ENCODE measurements around the gene WFIKKN1. TPM values are rescaled to one million over a fixed set of nuclear protein-coding genes. Genes with fewer than 3 reads are reported as not detected.

Gene WFIKKN1
- total and polyA plus RNA-seq, 2 experiments from 2014 or later: 3.5 to 6.8 TPM

Other genes with a start within 250 kb of the WFIKKN1 start
- 98.7 and 112 TPM in 2 replicates for gene PGAP6, start 249.0 kb upstream of the WFIKKN1 start, total RNA-seq (2014; rRNA removed; shearing (Covaris generic))
- 25.1 and 29.5 TPM in 2 replicates for gene PGAP6, start 249.0 kb upstream of the WFIKKN1 start, polyA plus RNA-seq (2016; fragmentation: Nextera tagmentation; extraction: Ambion mirVana)
- gene NME4, start 233.8 kb upstream of the WFIKKN1 start, total RNA-seq (2014; rRNA removed; shearing (Covaris generic)): 228 and 249 TPM in 2 replicates
- 511 and 521 TPM in 2 replicates for gene NME4, start 233.8 kb upstream of the WFIKKN1 start, polyA plus RNA-seq (2016; fragmentation: Nextera tagmentation; extraction: Ambion mirVana)
- gene DECR2, start 229.1 kb upstream of the WFIKKN1 start, total RNA-seq (2014; rRNA removed; shearing (Covaris generic)): 17.9 and 26.9 TPM in 2 replicates
- gene DECR2, start 229.1 kb upstream of the WFIKKN1 start, polyA plus RNA-seq (2016; fragmentation: Nextera tagmentation; extraction: Ambion mirVana): 19.0 and 20.3 TPM in 2 replicates
- 27.9 and 29.2 TPM in 2 replicates for gene RAB11FIP3, start 205.3 kb upstream of the WFIKKN1 start, total RNA-seq (2014; rRNA removed; shearing (Covaris generic))
- gene RAB11FIP3, start 205.3 kb upstream of the WFIKKN1 start, polyA plus RNA-seq (2016; fragmentation: Nextera tagmentation; extraction: Ambion mirVana): 3.2 and 4.4 TPM in 2 replicates
- 142 and 164 TPM in 2 replicates for gene CAPN15, start 103.3 kb upstream of the WFIKKN1 start, total RNA-seq (2014; rRNA removed; shearing (Covaris generic))
- gene CAPN15, start 103.3 kb upstream of the WFIKKN1 start, polyA plus RNA-seq (2016; fragmentation: Nextera tagmentation; extraction: Ambion mirVana): 27.3 and 30.7 TPM in 2 replicates
- gene PRR35, start 70.6 kb upstream of the WFIKKN1 start, total RNA-seq (2014; rRNA removed; shearing (Covaris generic)): 1.1 and 1.4 TPM in 2 replicates
- gene PRR35, start 70.6 kb upstream of the WFIKKN1 start, polyA plus RNA-seq (2016; fragmentation: Nextera tagmentation; extraction: Ambion mirVana): 0.32 and 0.63 TPM in 2 replicates
- 0.80 TPM in 1 of 2 replicates, not detected in the other for gene NHLRC4, start 64.0 kb upstream of the WFIKKN1 start, total RNA-seq (2014; rRNA removed; shearing (Covaris generic))
- gene NHLRC4, start 64.0 kb upstream of the WFIKKN1 start, polyA plus RNA-seq (2016; fragmentation: Nextera tagmentation; extraction: Ambion mirVana): 0.14 and 0.47 TPM in 2 replicates
- gene PIGQ, start 61.0 kb upstream of the WFIKKN1 start, total RNA-seq (2014; rRNA removed; shearing (Covaris generic)): 49.9 and 62.3 TPM in 2 replicates
- 28.0 and 30.2 TPM in 2 replicates for gene PIGQ, start 61.0 kb upstream of the WFIKKN1 start, polyA plus RNA-seq (2016; fragmentation: Nextera tagmentation; extraction: Ambion mirVana)
- gene RAB40C, start 40.9 kb upstream of the WFIKKN1 start, total RNA-seq (2014; rRNA removed; shearing (Covaris generic)): 24.2 and 24.6 TPM in 2 replicates
- 11.2 and 12.0 TPM in 2 replicates for gene RAB40C, start 40.9 kb upstream of the WFIKKN1 start, polyA plus RNA-seq (2016; fragmentation: Nextera tagmentation; extraction: Ambion mirVana)
- gene METTL26, start 5.3 kb downstream of the WFIKKN1 start, total RNA-seq (2014; rRNA removed; shearing (Covaris generic)): 131 and 153 TPM in 2 replicates
- gene METTL26, start 5.3 kb downstream of the WFIKKN1 start, polyA plus RNA-seq (2016; fragmentation: Nextera tagmentation; extraction: Ambion mirVana): 223 and 225 TPM in 2 replicates
- 53.2 and 64.3 TPM in 2 replicates for gene MCRIP2, start 10.8 kb downstream of the WFIKKN1 start, total RNA-seq (2014; rRNA removed; shearing (Covaris generic))
- 67.7 and 80.2 TPM in 2 replicates for gene MCRIP2, start 10.8 kb downstream of the WFIKKN1 start, polyA plus RNA-seq (2016; fragmentation: Nextera tagmentation; extraction: Ambion mirVana)
- 42.2 and 44.4 TPM in 2 replicates for gene WDR90, start 18.4 kb downstream of the WFIKKN1 start, total RNA-seq (2014; rRNA removed; shearing (Covaris generic))
- 25.9 and 26.3 TPM in 2 replicates for gene WDR90, start 18.4 kb downstream of the WFIKKN1 start, polyA plus RNA-seq (2016; fragmentation: Nextera tagmentation; extraction: Ambion mirVana)
- gene RHOT2, start 37.1 kb downstream of the WFIKKN1 start, total RNA-seq (2014; rRNA removed; shearing (Covaris generic)): 93.8 and 129 TPM in 2 replicates
- 159 and 163 TPM in 2 replicates for gene RHOT2, start 37.1 kb downstream of the WFIKKN1 start, polyA plus RNA-seq (2016; fragmentation: Nextera tagmentation; extraction: Ambion mirVana)
- 10.1 and 11.5 TPM in 2 replicates for gene RHBDL1, start 44.7 kb downstream of the WFIKKN1 start, total RNA-seq (2014; rRNA removed; shearing (Covaris generic))
- 8.4 and 9.2 TPM in 2 replicates for gene RHBDL1, start 44.7 kb downstream of the WFIKKN1 start, polyA plus RNA-seq (2016; fragmentation: Nextera tagmentation; extraction: Ambion mirVana)
- gene STUB1, start 49.4 kb downstream of the WFIKKN1 start, total RNA-seq (2014; rRNA removed; shearing (Covaris generic)): 108 and 123 TPM in 2 replicates
- 91.7 and 107 TPM in 2 replicates for gene STUB1, start 49.4 kb downstream of the WFIKKN1 start, polyA plus RNA-seq (2016; fragmentation: Nextera tagmentation; extraction: Ambion mirVana)
- gene JMJD8, start 53.3 kb downstream of the WFIKKN1 start, total RNA-seq (2014; rRNA removed; shearing (Covaris generic)): 79.3 and 82.5 TPM in 2 replicates
- gene JMJD8, start 53.3 kb downstream of the WFIKKN1 start, polyA plus RNA-seq (2016; fragmentation: Nextera tagmentation; extraction: Ambion mirVana): 43.1 and 48.5 TPM in 2 replicates
- gene WDR24, start 59.4 kb downstream of the WFIKKN1 start, total RNA-seq (2014; rRNA removed; shearing (Covaris generic)): 11.5 and 15.8 TPM in 2 replicates
- gene WDR24, start 59.4 kb downstream of the WFIKKN1 start, polyA plus RNA-seq (2016; fragmentation: Nextera tagmentation; extraction: Ambion mirVana): 7.2 and 8.0 TPM in 2 replicates
- 10.6 and 12.6 TPM in 2 replicates for gene FBXL16, start 74.8 kb downstream of the WFIKKN1 start, total RNA-seq (2014; rRNA removed; shearing (Covaris generic))
- 7.9 and 8.9 TPM in 2 replicates for gene FBXL16, start 74.8 kb downstream of the WFIKKN1 start, polyA plus RNA-seq (2016; fragmentation: Nextera tagmentation; extraction: Ambion mirVana)
- gene METRN, start 84.1 kb downstream of the WFIKKN1 start, total RNA-seq (2014; rRNA removed; shearing (Covaris generic)): 33.0 and 36.9 TPM in 2 replicates
- 18.7 and 28.9 TPM in 2 replicates for gene METRN, start 84.1 kb downstream of the WFIKKN1 start, polyA plus RNA-seq (2016; fragmentation: Nextera tagmentation; extraction: Ambion mirVana)
- gene ANTKMT, start 90.2 kb downstream of the WFIKKN1 start, total RNA-seq (2014; rRNA removed; shearing (Covaris generic)): 23.8 and 37.1 TPM in 2 replicates
- gene ANTKMT, start 90.2 kb downstream of the WFIKKN1 start, polyA plus RNA-seq (2016; fragmentation: Nextera tagmentation; extraction: Ambion mirVana): 37.2 and 59.0 TPM in 2 replicates
- gene CCDC78, start 95.5 kb downstream of the WFIKKN1 start, total RNA-seq (2014; rRNA removed; shearing (Covaris generic)): 3.5 and 12.6 TPM in 2 replicates
- 8.7 and 10.5 TPM in 2 replicates for gene CCDC78, start 95.5 kb downstream of the WFIKKN1 start, polyA plus RNA-seq (2016; fragmentation: Nextera tagmentation; extraction: Ambion mirVana)
- gene HAGHL, start 96.1 kb downstream of the WFIKKN1 start, total RNA-seq (2014; rRNA removed; shearing (Covaris generic)): 19.1 and 21.6 TPM in 2 replicates
- 35.3 and 45.2 TPM in 2 replicates for gene HAGHL, start 96.1 kb downstream of the WFIKKN1 start, polyA plus RNA-seq (2016; fragmentation: Nextera tagmentation; extraction: Ambion mirVana)
- 19.2 and 42.3 TPM in 2 replicates for gene CIAO3, start 110.0 kb downstream of the WFIKKN1 start, total RNA-seq (2014; rRNA removed; shearing (Covaris generic))
- gene CIAO3, start 110.0 kb downstream of the WFIKKN1 start, polyA plus RNA-seq (2016; fragmentation: Nextera tagmentation; extraction: Ambion mirVana): 13.0 and 15.4 TPM in 2 replicates
- 0.10 TPM in 1 of 2 replicates, not detected in the other for gene MSLN, start 129.7 kb downstream of the WFIKKN1 start, total RNA-seq (2014; rRNA removed; shearing (Covaris generic))
- gene MSLN, start 129.7 kb downstream of the WFIKKN1 start, polyA plus RNA-seq (2016; fragmentation: Nextera tagmentation; extraction: Ambion mirVana): not detected in 2 replicates
- gene RPUSD1, start 157.4 kb downstream of the WFIKKN1 start, total RNA-seq (2014; rRNA removed; shearing (Covaris generic)): 41.9 and 79.5 TPM in 2 replicates
- 19.1 and 20.7 TPM in 2 replicates for gene RPUSD1, start 157.4 kb downstream of the WFIKKN1 start, polyA plus RNA-seq (2016; fragmentation: Nextera tagmentation; extraction: Ambion mirVana)
- gene CHTF18, start 157.6 kb downstream of the WFIKKN1 start, total RNA-seq (2014; rRNA removed; shearing (Covaris generic)): 108 and 129 TPM in 2 replicates
- gene CHTF18, start 157.6 kb downstream of the WFIKKN1 start, polyA plus RNA-seq (2016; fragmentation: Nextera tagmentation; extraction: Ambion mirVana): 61.3 and 69.2 TPM in 2 replicates
- not detected in 2 replicates for gene GNG13, start 169.7 kb downstream of the WFIKKN1 start, total RNA-seq (2014; rRNA removed; shearing (Covaris generic))
- gene GNG13, start 169.7 kb downstream of the WFIKKN1 start, polyA plus RNA-seq (2016; fragmentation: Nextera tagmentation; extraction: Ambion mirVana): 0.29 and 0.30 TPM in 2 replicates

Data from GM23338 (cell line).